OCI-LY3 (cell line): ENCODE results near the gene PPIL1.
A peak's percentile ranks its signal among the peaks of the same experiment; 100 is the strongest.

Experiments used
- CTCF ChIP-seq: fragments of 200-600, 300-600 bp; sonication (generic); IDR thresholded peaks from 2 replicates; pipeline ENCODE4 v1.5.1; 2014; ENCODE audit warnings: antibody characterized with exemption, low read length, low read depth
- EZH2phosphoT487 ChIP-seq: fragments of 200-600 bp; shearing (Covaris generic); IDR thresholded peaks from 2 replicates; pipeline ENCODE4 v1.6.1; 2018; ENCODE audit warnings: antibody characterized with exemption, mixed run types, low read depth

- TF ChIP-seq EZH2phosphoT487 (no peak), CTCF (peak; percentile 47)
Measured at GRCh38 chr6:36897609-36898008, 23.0 kb upstream of the PPIL1 start.
